Measurements from ENCODE around the gene ZNF541.

ZNF541 gene

DNA sequence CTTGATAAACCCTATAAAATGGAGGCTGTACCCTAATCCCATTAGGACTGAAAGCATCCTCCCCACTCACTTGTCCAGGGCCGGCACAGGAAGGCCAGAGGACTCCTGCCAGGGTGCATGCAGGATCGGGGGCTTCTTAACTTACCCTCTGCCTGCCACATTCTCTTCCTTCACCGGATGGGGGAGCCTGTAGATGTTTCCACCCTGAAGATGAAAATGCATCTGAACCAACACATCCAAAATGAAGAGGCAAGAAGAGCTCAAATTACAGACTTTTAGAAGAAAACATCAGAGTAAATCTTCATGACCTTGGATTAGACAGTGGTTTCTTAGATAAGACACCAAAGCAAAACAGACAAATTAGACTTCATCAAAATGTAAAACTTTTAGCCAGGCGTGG is 32.2 kb downstream of the ZNF541 start:
- no peak for DNase-seq

DNA sequence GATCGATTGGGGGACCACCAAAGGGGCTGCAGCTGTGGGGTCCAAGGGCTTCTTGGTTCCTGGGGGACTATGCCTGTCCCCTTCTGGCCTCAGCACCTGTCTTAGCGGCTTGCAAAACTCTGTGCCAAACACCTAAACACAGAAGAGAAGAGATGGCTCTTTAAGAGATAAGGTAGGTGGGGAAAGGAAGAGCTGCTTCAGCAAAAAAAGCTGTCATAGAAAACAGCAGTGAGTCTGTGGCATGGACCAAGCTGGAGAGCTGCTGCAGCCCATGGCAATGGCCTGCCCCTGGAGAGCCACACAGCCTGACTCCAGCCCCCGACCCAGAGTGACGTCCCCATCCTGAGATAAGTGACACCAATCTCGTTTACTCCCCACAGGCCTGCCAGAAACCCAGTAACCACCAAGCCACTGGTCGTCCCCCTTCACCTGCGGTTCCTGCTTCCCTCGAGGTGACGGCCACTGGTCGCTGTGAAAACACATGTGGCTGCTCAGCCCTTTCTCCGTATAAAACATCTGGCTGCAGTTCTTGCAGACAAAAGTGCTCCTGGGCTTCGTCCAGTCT is 33.1 kb downstream of the ZNF541 start:
- DNase-seq, result no peak

DNA sequence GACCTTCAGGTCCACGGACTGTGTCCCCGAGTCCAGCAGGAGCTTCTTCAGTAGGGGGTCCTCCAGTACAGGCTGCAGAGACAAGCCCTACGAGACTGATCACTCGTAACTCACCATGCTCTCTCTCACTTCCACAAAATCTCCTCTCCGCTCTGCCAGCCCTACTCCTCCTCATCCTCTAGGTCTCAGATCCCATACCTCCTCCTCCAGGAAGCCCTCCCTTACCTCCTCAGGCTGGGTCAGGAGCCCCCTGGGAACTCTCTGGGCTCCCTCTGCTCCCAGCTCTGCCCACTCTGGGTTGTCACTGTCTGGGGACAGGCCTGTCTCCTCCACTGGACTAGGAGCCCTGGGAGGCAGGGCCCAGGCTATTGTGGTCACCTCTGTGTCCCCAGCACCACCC is 34.1 kb downstream of the ZNF541 start:
- no peak for DNase-seq

DNA sequence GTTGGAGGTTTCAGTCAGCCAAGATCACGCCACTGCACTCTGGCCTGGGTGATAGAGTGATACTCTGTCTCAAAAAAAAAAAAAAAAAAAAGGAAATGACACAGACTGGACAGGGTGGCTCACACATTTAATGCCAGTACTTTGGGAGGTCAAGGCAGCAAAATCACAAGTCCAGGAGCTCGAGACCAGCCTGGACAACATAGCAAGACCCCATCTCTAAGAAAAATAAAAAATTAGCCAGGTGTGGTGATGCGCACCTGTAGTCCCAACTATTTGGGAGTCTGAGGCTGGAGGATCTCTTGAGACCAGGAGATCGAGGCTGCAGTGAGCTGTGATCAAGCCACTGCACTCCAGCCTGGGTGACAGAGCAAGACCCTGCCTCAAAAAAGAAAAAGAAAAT is 35.5 kb downstream of the ZNF541 start:
- no peak for DNase-seq

DNA sequence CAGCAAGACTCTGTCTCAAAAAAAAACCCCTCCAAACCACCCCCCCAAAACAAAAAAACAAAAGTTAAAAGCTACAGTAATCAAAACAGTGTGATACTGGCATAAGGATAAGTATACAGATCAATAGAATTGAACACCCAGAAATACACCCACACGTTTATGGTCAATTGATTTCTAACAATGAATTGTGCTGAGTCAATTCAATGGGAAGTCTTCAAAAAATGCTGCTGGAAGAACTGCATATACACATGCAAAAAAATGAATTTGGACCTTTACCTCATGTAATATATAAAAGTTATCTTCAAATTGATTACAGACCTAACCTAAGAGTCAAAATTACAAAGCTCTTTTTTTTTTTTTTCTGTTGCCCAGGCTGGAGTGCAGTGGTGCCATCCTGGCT is 38.3 kb downstream of the ZNF541 start:
- DNase-seq, result no peak

DNA sequence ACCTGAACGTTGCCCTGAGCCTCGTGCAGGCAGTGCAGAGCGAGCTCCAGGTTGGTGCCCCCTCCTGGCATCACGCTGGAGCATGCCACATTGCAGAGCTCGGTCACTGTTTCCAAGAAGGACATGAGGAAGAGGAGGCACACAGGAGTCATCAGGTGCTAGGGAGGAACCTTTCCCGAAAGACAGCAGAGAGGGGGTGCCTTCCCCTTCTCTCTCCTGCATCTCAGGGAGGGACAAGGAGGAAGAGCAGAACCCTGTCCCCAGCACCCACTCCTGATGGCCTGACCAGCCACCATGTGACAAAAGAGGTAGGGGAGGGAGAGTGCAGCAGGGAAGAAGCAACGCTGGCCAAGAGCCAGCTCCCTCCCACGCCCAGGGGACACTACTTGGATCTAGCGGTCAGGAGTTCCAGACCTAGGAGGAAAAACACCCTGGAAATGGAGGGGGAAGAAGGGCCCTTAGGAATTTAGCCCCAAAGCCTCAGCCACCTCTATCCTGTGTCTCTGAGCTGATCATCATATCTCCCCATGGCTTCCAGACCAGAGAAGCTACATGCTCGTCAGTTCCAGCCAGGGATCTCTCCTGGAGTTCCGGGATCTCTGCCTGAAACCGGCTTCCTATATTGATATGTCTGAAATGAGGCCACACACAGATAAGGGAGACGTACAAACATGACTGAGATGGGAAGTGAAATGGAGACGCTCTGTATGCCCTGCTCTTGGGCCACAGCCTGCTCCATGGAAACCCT is 41.1 kb downstream of the ZNF541 start:
- DNase-seq, result no peak

DNA sequence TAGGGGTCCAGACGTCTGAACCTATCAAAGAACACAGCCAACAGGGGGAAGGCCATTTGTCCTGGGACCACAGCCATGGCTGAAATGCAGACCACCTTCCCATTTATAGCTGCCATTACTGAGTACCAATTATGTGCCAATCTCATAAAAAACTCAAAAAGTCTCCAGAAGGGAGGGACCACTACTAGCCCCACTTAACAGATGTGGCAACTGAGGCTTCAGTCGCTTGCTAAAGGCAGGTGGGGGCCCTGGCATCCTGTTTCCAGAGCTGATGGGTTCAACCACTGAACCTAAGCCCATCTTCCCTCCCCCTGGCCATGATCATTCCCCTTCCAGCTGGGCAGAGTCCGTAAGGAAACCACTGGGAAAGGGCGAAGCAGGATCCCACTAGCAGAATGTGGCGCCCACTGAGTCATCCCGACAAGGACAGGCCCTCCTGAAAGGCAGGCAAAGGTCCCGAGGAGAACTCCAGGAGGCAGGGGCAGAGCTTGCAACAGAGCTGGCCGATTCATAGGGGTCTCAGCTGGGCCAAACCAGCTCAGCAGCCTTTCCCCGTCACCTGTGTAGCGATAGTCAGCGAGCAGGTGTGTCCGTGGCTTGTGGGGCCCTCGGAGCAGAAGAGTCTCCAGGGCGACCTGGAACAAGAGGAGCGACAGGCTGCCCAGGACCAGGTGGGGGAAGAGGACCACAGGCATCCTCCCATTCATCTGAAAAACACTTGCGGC is 43.8 kb downstream of the ZNF541 start:
- DNase-seq, result no peak

DNA sequence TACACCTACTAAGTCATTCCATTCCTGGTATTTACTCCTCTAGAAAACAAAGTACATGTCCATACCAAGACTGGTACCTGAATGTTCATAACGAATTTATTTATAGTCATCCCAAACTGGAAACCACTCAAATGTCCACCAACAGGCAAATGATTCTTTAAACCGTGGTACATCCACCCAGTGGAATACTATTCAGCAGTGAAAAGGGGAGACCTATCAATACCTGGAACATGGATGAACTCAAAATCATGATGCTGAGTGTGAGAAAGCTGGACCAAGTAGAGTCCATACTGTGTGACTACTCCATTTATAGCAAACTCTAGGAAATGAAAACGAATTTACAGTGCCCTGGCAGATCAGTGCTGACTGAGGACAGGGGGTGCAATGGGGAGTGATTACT is 46.1 kb downstream of the ZNF541 start:
- DNase-seq, result no peak

DNA sequence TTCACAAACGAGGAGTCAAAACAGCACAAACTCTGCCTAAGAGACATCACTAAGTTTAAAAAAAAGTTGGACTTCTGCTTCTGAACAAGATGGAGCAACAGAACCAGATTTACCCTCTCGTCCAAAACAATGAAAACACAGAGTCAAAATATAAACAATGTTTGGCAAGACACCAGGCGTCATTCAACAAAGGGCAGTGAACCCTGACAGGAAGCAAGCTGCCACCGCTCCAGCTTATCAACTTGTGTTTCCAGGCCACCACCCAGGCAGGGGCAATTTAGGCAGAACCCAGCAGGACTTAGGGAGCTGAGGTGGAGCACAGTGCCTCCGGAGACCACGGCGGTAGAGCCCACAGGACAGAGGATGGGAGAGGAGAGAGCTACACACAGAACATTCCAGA is 49.5 kb downstream of the ZNF541 start:
- no peak for DNase-seq

All from T1000 (cell line).